NCI-H146 (cell line): ENCODE data around the gene WIZ.

ENCODE experiments used
- DNase-seq: peaks from one replicate; lab custom pipeline; 2025; lab: John Stamatoyannopoulos, UW

Gene WIZ

DNA sequence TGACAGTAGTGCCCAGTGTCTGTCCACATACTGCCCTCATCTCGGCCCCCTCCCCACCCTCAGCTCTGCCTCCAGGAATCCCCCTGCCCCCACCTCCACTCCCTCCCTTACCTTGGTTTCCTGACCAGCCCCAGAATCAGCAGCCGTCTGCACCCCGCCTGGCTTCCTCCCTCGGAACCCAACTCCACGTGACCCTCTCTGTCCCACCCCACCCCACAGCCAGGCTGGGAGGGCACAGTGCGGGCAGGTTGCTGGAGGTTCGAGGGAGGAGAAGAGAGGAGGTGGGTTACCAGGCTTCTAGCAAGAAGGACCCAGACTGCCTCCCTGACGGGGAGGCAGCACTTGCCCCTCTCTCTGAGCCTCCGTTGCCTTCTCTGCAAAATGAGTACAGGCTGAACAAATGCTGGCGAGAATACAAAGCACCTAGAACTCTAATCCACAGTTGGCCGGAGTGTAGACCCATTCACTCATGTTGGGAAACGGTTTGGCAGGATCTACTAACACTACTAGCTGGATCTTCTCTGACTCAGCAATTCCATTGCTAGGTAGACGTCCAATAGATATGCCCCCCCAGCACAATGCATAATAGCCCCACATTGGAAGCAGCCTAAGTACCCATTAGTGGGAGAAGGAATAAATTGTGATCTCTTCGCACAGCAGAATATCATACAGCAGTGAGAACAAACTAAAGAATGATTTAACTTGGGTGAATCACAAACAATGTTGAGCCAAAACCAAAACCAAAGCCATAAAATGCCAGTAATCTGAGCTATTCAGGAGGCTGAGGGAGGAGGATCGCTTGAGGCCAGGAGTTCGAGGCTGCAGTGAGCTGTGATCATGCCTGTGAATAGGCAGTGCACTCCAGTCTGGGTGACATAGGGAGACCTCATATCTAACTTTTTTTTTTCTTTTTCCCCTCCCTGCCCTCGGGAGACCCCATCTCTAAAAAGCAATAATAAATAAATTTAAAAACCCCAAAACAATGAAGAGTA, 14.9 kb upstream of the WIZ start, which contains the start of gene RASAL3:
RASAL3 (minus strand) TSS at position 151 of the 992 bp plus-strand sequence. CDS start 186 bp downstream, outside the sequence.
- DNase-seq: no peak

DNA sequence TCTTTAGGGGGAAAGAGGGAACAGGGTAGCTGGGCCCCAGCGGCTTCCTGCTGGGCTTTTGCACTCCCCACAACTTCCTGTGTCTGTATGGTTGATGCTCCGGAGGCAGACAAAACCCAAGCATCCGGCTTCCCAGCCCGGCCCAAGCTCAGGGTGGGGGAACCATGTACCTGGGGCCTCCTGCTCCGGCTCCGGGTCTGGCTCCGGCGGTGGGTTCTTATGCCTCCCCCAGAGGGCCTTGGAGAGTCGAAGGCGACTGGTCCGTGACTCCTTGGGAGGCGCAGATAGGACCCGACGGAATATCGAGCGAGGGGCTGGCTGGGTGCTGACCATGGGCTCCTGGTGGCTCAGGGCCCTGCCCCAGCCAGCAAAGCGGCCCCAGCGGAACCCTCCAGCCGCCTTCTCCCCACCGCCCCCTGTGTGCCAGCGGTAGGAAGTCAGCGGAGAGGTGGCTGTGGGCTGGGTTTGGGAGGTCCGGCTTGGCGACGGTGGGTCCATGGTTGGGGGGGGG, 14.2 kb upstream of the WIZ start:
- no peak for DNase-seq

GRCh38 chr19:15461694-15462093, 11.9 kb upstream of the WIZ start:
- no peak for DNase-seq

DNA sequence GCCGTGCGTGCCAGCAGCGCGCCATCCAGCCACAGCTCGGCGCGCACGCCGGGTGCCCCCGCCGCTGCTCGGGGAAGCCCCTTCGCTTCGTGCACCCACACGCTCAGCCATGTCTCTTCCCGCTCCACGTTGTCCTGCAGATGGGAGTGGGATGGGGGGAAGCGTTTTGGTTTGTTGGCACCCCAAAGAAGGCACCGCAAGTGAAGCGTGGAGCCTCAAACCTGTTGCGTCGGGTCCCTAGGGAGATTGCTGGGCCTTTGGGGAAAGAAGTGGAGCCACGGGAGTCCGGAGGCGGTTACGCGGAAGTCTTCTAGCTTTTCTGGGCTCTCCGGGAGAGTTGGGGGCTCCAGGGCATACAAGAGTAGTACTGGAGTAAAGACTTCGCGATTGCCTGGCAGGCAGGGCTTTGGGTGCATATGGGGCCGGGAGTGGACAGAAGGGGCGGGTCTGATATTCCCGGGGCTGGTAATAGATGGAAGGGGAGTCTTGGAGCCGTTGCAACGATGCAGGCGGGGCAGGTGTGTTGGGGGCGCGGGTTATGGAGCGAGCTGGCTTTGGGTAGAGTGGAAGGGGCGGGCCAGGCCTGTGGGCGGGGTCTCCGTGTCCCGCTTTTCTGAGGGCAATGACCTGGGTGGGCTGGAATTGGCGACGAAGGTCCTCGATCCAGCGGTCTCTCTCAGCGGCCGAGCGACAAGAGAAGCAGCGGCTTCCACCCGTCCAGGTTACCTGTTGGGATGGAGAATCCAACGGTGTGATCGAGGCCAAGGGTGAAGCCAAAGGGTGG, 8.1 kb upstream of the WIZ start:
- no peak for DNase-seq

DNA sequence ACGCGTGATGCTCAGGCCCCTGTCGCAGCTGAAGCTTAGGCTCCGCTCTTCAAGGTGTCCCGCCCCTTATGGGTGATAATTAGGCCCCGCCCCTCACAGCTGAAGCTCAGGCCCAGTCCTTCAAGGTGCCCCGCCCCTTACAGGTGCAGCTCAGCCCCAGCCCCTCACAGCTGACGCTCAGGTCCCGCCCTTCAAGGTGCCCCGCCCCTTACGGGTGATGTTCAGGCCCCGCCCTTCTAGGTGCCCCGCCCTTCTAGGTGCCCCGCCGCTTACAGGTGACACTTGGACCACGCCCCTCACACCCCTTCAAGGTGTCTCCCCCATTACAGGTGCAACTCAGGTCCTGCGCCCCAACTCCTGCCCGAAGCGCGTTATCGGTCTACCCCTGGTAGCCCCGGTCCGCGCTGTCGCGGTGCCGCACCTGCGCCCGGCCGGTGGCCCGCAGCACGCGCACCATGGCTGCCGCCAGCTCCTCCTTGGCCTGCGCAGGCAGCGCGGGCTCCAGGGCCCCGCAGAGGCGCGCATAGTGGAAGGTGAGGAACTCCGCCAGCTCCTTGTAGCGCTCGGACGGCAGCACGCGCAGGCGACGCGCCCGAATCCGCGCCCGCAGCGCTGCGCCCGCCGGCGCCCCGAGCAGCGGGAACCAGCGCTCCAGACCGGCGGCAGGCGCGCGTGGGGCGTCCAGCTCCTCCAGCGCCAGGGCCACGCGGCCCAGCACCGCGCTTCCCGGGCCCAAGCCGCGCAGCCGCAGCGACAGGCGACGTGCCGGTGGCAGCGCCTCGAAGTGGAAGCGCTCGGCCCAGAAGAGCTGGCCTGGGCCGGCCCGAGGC, 7.3 kb upstream of the WIZ start:
- DNase-seq: peak; percentile 88

GRCh38 chr19:15456441-15456840, 6.7 kb upstream of the WIZ start:
- DNase-seq: no peak

DNA sequence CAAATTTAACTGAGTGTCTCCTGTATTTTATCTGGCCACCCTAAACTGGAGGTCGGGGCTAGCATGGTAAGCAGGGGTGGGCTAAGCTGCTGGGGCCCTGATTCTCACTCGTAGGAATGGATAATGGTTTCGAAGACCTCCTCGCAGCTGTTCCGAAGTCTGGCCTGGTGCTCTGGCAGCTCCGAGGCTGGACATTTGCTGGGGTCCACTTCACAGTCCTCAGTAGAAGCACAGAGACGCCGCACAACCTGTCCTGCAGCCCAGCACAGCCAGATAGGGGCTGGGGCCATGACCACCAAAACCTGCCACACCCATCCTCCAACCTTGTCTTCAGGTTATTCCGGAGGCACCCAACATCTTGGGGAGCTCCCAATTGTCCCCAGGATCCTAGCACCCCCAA, 6.2 kb upstream of the WIZ start:
- no peak for DNase-seq

DNA sequence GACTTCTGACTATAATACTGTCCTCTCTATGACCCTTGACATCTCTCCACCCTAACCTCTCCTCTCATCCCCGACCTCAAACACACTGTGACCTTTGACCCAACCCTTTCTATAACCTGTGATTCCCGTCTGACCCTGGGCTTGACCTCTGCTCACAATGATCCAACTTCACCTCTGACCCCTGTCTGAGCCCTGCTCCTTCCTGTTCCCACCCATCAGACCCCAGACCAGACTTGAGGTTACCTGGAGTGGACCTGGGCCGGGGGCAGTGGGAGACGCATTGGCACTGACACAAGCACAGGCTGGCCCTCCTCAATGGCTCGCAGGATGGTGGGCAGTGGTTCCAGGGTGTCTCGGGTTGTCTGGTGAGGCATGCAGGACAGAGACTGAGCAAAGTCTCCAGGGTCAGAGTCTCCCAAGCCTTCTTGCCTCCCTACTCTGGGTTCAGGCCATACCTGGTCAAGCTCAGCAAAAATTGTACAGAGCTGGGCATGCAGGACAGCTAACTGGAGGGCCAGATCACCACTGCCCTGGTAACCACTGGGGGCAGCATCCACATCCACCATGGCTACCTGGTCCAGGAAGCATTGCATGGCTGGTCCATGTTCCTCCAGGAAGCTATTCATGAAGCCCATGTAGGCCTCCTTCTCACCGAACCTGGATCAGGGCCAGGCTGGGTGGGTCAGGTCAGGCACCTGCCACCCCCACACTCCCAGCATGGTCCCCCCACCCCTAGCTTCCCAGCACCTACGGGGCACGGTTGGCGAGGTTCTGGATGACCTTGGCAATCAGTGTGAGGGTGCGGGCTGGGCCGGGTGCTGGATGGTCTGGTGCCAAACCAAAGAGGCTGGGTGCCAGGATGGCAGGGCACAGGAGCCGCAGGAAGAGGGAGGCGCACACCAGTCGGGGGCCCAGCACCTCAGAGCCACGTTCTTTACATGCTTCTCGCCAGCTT, 4.4 kb upstream of the WIZ start:
- DNase-seq: no peak

DNA sequence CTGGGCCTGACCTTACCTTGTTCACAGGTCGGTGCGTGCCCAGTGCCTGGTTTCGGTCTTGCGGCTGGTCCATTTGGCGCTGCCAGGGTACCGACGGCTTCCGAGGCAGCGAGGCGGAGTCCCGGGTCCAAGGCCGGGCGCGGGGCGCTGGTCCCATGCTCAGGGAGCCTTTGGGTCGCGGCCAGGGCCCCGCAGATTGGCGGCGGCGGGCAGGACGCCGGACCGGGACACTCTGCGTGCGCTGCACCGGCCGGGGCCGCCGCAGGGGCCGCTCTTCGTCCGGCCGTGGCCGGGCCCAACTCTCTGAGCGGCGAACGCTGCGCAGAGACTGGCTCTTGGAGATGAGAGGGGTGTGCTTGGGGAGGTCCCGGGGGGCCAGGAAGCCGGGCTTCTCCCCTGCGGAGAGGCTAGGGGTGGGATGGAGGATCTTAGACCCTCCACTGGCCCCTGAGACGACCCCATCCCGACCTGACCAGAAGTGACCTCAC, 3.4 kb upstream of the WIZ start:
- no peak for DNase-seq

DNA sequence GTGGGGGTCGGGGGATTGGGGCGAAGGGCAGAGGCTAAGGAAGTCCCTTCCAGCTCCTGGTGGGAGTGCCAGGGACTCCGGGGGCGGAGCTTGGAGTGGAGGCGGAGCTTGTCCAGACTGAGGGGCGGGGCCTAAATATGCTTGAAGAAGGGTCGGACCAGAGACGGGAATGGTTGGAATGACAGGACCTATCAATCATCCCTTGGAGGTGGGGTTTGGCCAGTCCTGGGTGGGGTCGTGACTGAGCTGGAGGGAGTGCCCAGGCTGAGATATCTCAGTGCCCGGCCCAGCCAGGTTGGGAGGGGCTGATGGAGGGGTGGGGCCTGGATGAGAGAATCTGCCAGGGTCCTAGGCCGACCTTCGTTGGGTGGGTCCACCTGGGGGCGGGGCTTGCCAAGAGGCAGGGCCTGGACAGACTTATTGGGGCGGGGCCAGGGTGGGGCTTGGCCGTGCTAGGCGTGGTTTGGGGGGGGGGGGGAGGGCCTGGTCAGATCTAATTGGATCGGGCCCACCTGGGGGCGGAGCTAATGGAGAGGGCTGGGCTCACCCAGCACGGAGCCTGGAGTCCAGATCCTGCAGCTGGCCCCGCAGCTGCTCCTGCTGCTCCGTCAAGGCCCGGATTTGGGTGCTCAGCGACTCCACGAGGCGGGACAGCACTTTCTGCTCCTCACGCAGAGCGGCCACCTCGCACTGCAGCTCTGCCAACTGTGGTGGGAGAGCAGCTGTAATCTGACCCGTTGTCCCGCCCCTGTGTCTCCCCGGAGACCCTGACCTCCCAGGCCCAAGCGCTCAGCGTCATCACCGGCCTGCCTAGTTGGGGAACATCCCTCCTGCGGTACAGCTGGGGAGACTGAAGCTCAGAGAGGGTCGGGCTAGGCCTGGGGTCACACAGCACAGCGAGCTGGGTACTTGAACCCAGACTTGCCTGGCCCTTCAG, 2.6 kb upstream of the WIZ start:
- DNase-seq: peak; percentile 77

DNA sequence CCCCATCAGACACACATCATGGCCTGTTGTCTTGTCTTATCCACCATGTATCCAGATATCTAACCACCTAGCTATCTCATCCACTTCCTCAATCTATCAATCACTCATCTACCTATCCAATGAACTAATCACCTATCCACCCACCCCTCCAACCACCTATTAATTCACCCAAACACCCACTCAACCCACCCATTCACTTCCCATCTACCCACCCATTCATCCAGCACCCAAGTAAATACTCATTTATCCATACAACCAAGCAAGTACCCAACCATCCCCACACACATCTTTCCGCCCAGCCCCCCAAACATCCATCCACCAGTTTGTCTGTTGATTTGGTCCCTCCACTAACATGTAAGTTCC, 753 bp upstream of the WIZ start:
- no peak for DNase-seq

- DNase-seq: no peak
These were observed 757 bp downstream of the WIZ start for GRCh38 chr19:15448778-15449619.

- no peak for DNase-seq
These were observed 1.5 kb downstream of the WIZ start for GRCh38 chr19:15448044-15448777.

GRCh38 chr19:15447057-15447456, 2.7 kb downstream of the WIZ start:
- DNase-seq: no peak

DNA sequence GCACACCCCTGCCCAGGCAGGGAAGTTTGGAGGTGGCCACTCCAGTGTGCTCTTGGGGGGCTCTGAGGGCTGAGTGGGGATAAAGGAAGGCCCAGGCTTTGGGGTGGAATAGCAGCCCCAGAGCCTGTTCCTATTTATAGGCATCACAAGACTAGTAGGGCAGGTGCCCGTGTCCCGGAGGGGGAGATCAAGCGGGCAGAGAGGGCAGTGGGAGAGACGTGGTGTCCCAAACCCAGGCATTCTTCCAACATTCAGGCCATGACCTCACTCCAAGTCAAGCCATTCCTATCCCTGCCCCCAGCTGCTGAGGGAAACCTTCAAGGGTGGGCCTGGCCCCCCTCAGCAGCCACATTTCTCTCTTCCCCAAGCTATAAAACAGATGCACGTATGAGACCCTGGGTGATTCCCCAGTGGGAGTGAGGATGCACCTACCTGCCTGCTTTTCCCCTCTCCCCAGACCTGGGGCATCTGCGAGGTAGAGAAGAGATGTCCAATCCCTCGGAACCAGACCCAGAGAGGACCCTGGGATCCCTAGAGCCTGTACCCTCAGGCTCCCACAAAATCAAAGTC, 3.9 kb downstream of the WIZ start:
- DNase-seq: no peak

DNA sequence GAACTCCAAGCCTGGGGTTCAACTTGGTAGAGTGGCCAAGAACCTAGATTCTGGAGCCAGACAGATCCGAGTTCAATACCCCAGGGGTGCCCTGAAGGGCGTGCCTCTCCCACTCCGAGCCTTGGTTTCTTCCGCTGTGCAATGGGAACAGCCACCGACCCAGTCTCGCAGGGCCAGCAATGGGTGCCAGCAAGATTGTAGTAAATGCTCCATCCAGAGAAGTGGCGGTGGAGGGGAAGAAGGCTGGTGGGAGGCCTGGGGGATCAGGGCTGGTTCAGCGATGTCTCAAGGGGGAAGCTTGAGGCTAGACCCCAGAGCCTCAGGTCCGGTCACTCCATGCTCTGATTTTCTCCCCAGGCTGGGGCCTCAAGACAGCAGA, 4.5 kb downstream of the WIZ start:
- DNase-seq: no peak

- DNase-seq: no peak
These were observed 5.1 kb downstream of the WIZ start for GRCh38 chr19:15444505-15445226.
